Activated naive CD4-positive, alpha-beta T cell treated with anti-CD3 and anti-CD28 coated beads, Interleukin-2, amount 50 U/mL, for 24 hours (primary cell): ENCODE measurements around the gene LTBP2.

ENCODE experiments used
- H3K27ac Mint-ChIP-seq: one replicate; pipeline ENCODE4 v1.8.0; 2021; ENCODE audit warnings: mild to moderate bottlenecking, mixed read lengths
- H3K27me3 Mint-ChIP-seq: one replicate; pipeline ENCODE4 v1.8.0; 2021; ENCODE audit warnings: mixed read lengths
- H3K36me3 Mint-ChIP-seq: one replicate; pipeline ENCODE4 v1.8.0; 2021; ENCODE audit warnings: mixed read lengths
- H3K4me1 Mint-ChIP-seq: one replicate; pipeline ENCODE4 v1.8.0; 2021; ENCODE audit warnings: mixed read lengths
- H3K4me3 Mint-ChIP-seq: one replicate; pipeline ENCODE4 v1.8.0; 2021; ENCODE audit warnings: mild to moderate bottlenecking, mixed read lengths
- H3K9me3 Mint-ChIP-seq: one replicate; pipeline ENCODE4 v1.8.0; 2021; ENCODE audit warnings: mixed read lengths

LTBP2 gene

DNA sequence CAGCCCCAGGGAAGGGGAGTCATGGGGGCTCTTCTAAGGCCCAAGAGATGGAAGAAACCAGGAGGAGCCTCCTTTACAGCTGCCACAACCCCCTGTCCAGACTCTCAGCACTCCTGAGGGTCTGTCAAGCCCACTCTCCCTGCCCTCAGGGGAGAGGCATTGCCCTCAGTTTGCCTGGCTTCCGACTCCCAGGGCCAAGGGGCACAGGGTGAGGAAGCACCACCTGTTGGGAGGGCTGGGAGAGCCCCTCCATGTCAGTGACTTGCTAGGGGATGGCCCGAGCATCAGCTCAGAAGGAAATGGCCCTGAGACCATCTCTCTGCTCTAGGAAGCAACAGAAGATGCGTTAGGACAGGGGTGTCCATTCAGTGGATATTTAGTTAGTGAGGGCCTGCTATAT, 36.1 kb downstream of the LTBP2 start:
- no peak overlapping the region for H3K27ac Mint-ChIP-seq
- H3K27me3 Mint-ChIP-seq = peaks cover 2% of the 10 kb centered on the region
- H3K4me3 Mint-ChIP-seq = no peak overlapping the region
- peaks cover 40% of the 10 kb centered on the region for H3K4me1 Mint-ChIP-seq
- no peaks in the 10 kb centered on the region for H3K9me3 Mint-ChIP-seq
- no peaks in the 10 kb centered on the region for H3K36me3 Mint-ChIP-seq

DNA sequence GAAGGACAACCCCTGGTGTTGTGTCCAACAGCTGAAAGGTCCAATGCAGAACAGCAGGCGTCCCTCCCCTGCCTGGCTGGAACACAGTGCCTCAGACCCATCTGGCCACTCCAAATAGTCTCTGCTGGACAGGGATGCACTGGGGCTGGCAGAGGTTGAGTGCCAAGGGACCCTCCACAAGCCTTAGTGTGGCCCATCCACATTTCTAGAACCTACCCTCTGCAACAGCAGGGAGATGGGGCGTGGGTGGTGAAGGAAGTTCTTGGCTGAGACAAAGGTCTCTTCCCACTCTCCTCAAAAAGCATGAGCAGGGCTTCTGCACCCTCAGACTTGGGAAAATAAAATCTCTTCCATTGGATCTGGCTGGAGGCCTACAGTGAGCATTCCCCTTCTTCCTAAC, 36.5 kb downstream of the LTBP2 start:
- Mint-ChIP-seq H3K4me3 (no peak overlapping the region), H3K9me3 (no peaks in the 10 kb centered on the region), H3K36me3 (no peaks in the 10 kb centered on the region), H3K27ac (no peak overlapping the region), H3K27me3 (peaks cover 2% of the 10 kb centered on the region), H3K4me1 (peaks cover 40% of the 10 kb centered on the region)

DNA sequence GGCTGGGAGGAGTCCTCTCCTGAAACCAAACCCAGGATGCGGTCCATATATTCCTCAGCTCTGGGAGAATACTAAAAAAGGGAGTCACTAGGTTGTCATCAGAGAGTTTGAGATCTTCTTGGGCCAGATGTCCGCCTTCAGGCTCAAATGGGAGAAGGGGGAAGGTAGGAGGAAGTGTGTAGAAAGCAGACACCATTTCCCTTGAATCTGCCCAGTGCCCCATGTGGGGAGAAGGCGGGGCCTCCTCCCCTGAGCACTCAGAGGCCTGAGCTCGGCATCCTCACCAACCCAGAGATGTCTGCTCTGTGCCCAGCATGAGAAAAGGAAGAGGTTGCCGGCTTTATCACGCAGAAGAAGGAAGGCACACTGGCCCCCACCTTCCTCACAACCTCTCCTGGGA, 37.3 kb downstream of the LTBP2 start:
- H3K9me3 Mint-ChIP-seq = no peaks in the 10 kb centered on the region
- no peaks in the 10 kb centered on the region for H3K36me3 Mint-ChIP-seq
- H3K27me3 Mint-ChIP-seq = peaks cover 2% of the 10 kb centered on the region
- no peak overlapping the region for H3K4me3 Mint-ChIP-seq
- peaks cover 32% of the 10 kb centered on the region for H3K4me1 Mint-ChIP-seq
- no peak overlapping the region for H3K27ac Mint-ChIP-seq

DNA sequence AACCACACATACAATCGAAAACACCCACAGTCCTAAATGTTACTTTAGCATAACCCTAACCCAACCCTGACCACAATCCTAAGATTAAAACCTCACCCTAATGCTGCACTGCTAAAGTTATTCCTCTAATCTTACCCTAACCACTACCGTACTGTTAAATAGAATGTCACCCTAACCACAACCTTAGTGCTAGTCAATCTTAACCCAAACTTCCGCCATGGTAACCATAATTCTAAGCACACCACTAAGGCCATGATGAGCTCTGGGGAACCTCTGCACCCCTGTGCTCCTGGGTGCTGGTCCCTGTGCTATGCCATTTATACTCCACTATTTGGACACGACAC, 38.0 kb downstream of the LTBP2 start:
- Mint-ChIP-seq H3K27ac (peak overlapping the region; percentile 42), H3K27me3 (peaks cover 2% of the 10 kb centered on the region), H3K4me3 (no peak overlapping the region), H3K4me1 (peaks cover 26% of the 10 kb centered on the region), H3K36me3 (no peaks in the 10 kb centered on the region), H3K9me3 (no peaks in the 10 kb centered on the region)

DNA sequence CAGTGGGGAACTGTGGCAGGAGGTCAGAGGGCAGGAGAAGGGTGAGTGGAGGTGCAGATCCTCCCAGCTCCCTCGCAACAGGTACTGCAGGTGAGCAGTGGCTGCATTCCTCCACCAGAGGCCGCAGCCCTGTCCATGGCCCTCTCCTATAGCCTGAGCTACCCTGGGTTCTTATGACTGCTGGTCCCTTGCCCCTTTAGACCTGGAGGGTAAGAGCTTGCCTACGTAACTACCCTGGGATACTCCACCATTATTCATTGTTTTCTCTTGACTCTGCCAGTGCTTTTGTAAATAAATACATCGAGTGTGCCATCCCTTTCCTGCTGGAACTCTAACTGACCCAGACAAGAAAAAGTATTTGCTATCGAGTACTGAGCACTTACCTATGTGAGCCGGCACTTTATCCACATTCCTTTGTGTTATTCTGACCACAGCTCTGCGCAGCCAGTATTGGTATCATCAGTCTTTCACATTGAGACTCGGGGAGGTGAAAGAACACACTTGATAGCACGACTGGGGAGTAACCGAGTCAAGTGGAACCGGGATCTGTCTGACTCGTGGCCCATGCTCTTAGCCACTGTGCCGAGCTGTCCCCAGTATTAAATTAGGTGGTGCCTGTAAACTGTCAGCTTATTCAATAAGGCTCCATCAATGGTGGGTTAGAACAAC, 38.5 kb downstream of the LTBP2 start:
- no peak overlapping the region for H3K4me3 Mint-ChIP-seq
- peaks cover 2% of the 10 kb centered on the region for H3K27me3 Mint-ChIP-seq
- H3K27ac Mint-ChIP-seq = no peak overlapping the region
- H3K36me3 Mint-ChIP-seq = no peaks in the 10 kb centered on the region
- H3K9me3 Mint-ChIP-seq = no peaks in the 10 kb centered on the region
- H3K4me1 Mint-ChIP-seq = peaks cover 26% of the 10 kb centered on the region

DNA sequence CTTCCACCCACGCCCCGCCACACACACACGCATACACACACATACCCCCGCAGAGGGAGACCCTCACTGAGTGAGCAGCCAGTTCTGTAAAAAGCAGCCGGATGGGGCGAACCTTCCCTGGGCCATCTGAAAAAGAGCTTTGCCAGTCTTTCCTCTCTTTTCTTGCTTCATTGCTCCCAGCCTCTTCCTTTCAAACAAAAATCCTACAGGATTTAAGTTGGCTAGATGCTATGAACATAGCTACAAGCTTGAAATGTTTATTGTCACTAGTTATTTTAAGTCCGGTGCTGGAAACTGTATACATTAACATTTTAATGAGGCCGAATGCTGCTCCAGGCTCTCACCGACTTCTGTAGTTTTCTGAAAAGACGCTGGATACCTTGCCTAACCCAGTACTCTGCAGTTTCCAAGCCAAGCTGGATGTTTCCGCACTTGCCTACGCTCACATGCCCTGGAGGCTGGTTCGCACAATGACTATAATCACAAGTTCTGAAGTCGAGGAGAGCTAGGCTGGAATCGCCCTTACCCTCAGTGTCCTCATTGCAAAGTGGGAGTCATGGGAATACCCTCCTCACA, 39.2 kb downstream of the LTBP2 start:
- H3K27ac Mint-ChIP-seq = no peak overlapping the region
- H3K4me3 Mint-ChIP-seq = no peak overlapping the region
- H3K36me3 Mint-ChIP-seq = no peaks in the 10 kb centered on the region
- H3K27me3 Mint-ChIP-seq = peaks cover 2% of the 10 kb centered on the region
- H3K4me1 Mint-ChIP-seq = peaks cover 26% of the 10 kb centered on the region
- no peaks in the 10 kb centered on the region for H3K9me3 Mint-ChIP-seq

DNA sequence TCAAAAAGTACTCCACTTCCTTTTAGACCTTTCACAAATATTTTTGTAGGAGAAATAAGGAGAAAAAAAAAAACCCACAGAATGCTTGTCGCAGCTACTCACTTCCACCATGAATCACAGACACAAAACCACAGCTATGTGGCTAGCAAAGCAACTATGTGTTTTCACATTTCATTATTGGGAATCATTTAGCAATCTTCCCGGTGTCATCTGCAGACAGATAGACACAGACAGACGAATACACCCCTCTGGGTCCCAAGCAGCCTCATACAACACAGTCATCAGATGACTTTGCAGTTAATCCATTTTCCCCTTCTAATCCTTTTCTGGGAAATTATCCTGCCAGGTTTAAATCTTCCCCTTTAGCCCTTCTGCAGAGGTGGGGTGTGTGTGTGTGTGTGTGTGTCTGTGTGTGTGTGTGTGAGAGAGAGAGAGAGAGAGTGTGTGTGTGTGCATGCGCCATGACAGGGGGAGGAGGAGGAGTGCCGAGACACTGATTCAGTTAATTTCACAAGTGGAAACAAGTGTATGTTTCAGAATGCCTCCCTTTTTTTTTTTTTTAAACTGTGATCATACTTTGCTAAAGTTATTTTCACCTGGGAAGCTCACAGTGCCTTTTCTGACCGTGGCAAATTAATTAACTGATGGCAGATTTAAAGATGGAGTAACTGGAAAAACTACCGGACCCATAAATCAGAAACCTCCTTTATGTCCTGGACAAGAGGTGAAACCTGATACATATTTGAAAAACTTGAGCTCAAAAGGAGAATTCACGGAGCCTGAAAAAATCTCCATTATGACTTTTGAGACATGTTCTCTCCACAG, 39.9 kb downstream of the LTBP2 start:
- peak overlapping the region; percentile 64 for H3K4me3 Mint-ChIP-seq

DNA sequence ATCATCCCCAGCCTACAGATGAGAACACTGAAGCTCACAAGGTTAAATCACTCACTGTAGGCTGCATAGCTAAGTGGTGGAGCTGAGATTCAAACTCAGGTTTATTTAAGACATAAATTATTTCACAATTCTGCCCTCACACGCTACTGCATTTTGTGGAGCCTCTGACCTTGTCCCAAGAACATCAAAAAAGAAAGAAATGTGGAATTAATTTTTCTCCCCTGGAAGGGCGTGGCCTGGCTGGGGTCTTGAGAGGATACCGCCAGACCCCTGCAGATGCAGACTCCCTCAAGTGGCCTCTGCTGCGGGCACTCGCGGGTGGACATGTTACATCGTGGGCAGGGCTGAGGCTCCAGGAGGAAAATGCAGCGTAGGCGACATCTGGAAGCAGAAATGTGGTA, 40.6 kb downstream of the LTBP2 start:
- peaks cover 26% of the 10 kb centered on the region for H3K4me1 Mint-ChIP-seq
- no peaks in the 10 kb centered on the region for H3K36me3 Mint-ChIP-seq
- H3K27ac Mint-ChIP-seq = no peak overlapping the region
- H3K4me3 Mint-ChIP-seq = no peak overlapping the region
- H3K27me3 Mint-ChIP-seq = peaks cover 2% of the 10 kb centered on the region
- no peaks in the 10 kb centered on the region for H3K9me3 Mint-ChIP-seq

More for the DNA sequence above, 39.9 kb downstream of the LTBP2 start:
- Mint-ChIP-seq H3K27me3 (peaks cover 2% of the 10 kb centered on the region), H3K4me1 (peaks cover 26% of the 10 kb centered on the region), H3K36me3 (no peaks in the 10 kb centered on the region), H3K27ac (peak overlapping the region; percentile 87), H3K9me3 (no peaks in the 10 kb centered on the region)

DNA sequence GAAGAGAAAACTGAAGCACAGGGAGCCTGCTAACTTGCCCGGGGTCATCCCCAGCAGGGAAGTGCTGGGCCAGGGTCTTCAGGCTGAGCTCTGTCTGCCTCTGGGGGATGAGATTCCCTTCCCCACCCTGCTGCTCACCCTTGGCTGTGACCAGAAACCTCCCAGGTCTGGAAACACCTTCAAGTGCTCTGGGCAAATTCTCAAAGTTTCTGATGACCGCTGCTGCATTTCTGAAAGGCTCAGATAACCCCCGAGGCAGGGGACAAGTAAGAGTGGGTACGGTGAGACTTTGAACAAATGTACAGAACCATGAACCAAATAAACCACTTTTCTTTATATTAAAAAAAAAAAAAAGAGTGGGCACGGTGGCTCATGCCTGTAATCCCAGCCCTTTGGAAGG, 41.3 kb downstream of the LTBP2 start:
- no peaks in the 10 kb centered on the region for H3K36me3 Mint-ChIP-seq
- H3K4me1 Mint-ChIP-seq = peaks cover 26% of the 10 kb centered on the region
- H3K9me3 Mint-ChIP-seq = no peaks in the 10 kb centered on the region
- no peak overlapping the region for H3K4me3 Mint-ChIP-seq
- H3K27me3 Mint-ChIP-seq = peaks cover 2% of the 10 kb centered on the region
- H3K27ac Mint-ChIP-seq = no peak overlapping the region

DNA sequence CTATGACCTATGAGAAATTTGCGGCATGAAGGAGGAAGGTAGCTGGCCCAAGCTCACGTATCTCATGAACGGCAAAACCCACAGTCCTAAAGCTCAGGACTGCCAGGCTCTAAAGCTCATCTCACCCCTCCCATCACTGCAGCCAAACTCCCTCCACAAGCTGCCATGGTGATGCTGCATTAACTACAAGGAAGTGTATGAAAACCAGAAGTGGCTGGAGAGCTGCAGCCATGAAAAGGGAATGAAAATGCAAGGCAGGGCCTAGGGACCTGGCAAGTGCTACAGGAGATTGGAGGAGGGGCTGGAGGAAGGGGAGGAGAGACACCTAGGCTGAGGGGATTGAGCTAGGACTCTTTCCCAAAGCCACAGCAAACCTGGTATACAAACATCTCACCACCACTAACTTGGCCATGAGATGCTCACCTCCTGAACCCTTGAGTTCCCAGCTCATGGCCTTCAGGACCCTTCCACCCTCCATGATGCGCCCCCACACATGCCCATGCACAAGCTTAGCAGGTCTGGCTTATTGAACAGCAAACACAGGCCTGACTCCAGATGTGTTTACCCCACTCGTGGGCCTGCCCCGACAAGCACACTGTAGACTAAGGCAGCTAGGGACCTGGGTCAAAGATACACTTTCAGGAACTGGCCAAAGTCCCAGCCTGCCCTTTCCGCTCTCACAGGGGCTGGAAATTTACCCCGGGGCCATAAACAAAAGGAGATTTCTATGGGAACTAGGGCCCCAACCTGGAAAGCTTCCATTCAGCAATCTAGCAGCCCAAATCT, 42.0 kb downstream of the LTBP2 start:
- Mint-ChIP-seq H3K27ac (no peak overlapping the region), H3K27me3 (peaks cover 2% of the 10 kb centered on the region), H3K4me1 (peaks cover 26% of the 10 kb centered on the region), H3K36me3 (no peaks in the 10 kb centered on the region), H3K4me3 (no peak overlapping the region), H3K9me3 (no peaks in the 10 kb centered on the region)

DNA sequence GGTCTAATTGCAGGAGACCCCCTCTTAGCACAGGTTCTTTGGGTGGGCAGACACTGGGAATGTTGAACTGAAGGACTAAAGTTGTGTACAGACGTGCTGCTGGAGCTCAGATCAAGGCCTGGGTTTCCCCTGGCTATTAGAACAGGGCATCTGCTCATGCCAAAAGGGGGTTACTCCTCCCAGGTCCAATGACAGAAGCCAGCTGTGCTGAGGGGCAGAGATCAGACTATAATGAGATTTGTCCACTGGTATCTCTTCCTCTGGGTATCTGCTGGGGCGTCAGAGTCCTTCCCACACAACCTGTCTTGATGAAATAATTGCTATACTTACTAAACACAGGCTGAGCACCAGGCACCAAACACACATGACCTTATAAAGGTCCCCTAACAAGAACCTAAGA, 42.6 kb downstream of the LTBP2 start:
- peaks cover 2% of the 10 kb centered on the region for H3K27me3 Mint-ChIP-seq

DNA sequence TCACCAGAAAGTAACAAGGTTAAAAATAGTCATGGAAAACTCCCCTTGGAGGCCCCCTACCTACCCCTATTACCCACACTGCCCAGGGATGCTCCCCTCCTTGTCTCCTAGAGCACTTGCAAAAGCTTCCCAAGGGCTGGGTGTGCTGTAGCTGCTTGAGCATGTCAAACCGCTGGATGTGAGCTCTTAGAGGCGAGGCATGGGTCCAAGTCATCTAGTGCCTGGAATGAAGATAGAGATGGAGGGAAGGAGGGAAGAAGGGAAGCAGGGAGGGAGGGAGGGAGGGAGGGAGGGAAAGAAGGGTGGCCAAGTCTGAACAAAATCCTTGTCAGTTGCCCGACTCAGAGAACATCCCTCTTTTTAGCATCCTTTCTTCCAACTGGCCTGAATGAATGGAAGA, 43.1 kb downstream of the LTBP2 start:
- H3K9me3 Mint-ChIP-seq = no peaks in the 10 kb centered on the region
- no peak overlapping the region for H3K4me3 Mint-ChIP-seq
- peaks cover 21% of the 10 kb centered on the region for H3K4me1 Mint-ChIP-seq
- H3K27me3 Mint-ChIP-seq = peaks cover 2% of the 10 kb centered on the region
- H3K27ac Mint-ChIP-seq = no peak overlapping the region
- no peaks in the 10 kb centered on the region for H3K36me3 Mint-ChIP-seq

More for the DNA sequence above, 42.6 kb downstream of the LTBP2 start:
- Mint-ChIP-seq H3K36me3 (no peaks in the 10 kb centered on the region), H3K9me3 (no peaks in the 10 kb centered on the region), H3K4me1 (peaks cover 25% of the 10 kb centered on the region), H3K4me3 (no peak overlapping the region), H3K27ac (no peak overlapping the region)

DNA sequence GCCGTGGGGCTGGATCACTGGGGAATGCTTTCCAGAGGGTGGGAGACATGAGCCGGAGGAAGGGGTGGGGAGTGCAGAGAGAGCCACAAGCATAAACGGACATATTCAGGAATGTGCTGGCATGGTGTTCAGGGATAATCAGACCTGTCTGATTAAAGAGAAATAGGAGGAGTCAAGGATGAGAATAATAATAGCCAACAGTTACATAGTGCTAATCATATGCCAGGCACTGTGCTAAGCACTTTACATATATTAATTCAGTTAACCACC, 43.7 kb downstream of the LTBP2 start:
- no peak overlapping the region for H3K27ac Mint-ChIP-seq
- H3K4me1 Mint-ChIP-seq = peaks cover 18% of the 10 kb centered on the region
- H3K9me3 Mint-ChIP-seq = no peaks in the 10 kb centered on the region
- no peaks in the 10 kb centered on the region for H3K36me3 Mint-ChIP-seq
- H3K27me3 Mint-ChIP-seq = peaks cover 2% of the 10 kb centered on the region
- H3K4me3 Mint-ChIP-seq = no peak overlapping the region

DNA sequence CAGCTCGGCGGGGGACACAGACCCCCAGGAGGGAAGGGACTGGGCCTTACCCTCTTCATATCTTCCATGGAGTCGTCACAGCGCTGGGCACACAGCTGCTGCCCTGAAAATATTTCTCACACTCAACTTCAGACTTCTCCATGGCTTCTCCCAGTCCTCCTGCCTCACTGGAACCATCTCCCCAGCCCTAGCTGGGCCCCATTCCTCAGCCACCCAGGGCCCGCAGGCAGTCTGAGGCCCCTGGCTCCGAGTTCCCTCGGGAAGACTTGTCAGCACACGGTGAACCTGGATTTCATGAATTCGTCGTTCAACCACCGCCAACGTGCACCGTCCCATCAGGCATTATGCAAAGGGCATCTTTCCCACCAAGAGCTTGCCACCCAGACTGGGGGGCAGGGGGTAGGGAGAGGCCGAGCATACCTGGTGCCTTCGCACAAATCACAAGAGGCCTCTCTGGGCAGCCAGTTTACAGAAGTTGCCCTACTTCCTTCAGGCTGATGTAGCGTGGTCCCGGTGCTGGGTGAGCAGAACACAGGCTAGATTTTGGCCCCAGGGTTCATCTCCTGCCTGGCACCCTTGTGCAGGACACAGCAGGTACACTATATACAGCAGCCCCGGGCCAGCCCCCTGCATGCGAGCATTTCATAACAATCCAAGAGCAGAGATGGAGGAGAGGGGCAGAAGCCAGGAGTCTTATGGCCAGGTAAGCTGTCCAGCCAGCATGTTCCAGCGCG, 44.2 kb downstream of the LTBP2 start:
- Mint-ChIP-seq H3K27me3 (peaks cover 2% of the 10 kb centered on the region), H3K36me3 (no peaks in the 10 kb centered on the region), H3K27ac (no peak overlapping the region)

DNA sequence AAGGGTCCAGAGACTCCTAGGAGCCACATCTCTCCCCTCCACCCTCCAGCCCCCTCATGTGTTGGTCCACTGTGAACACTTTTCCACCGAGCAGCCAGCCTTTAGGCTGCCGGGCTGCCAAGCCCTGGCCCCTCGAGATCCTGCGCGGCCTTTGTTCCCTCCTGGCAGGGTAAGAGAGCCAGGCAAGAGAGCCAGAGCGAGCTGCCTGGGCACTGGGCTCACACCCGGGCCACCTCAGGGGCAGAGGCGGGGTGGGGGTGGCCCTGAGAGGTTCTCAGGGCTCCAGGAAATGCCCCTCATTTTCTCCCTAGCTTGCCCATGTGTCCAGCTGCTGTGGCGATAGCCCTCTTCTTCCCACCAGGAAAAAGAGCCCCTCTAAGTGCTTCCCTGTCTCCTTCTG, 44.8 kb downstream of the LTBP2 start:
- Mint-ChIP-seq H3K4me1 (peaks cover 11% of the 10 kb centered on the region), H3K4me3 (no peak overlapping the region), H3K27ac (no peak overlapping the region), H3K27me3 (peaks cover 2% of the 10 kb centered on the region), H3K9me3 (no peaks in the 10 kb centered on the region), H3K36me3 (no peaks in the 10 kb centered on the region)

More for the DNA sequence above, 44.2 kb downstream of the LTBP2 start:
- H3K4me3 Mint-ChIP-seq = no peak overlapping the region
- H3K9me3 Mint-ChIP-seq = no peaks in the 10 kb centered on the region
- H3K4me1 Mint-ChIP-seq = peaks cover 16% of the 10 kb centered on the region
